ENCODE results near the gene MMP11.
A peak's percentile ranks its signal among the peaks of the same experiment; 100 is the strongest.

Gene MMP11

GRCh38 chr22:23762842-23763578 lies 9.6 kb upstream of the MMP11 start, which contains the start of gene C22orf15:
TSS of gene C22orf15 (plus strand) at chr22:23762990. CDS start at chr22:23763307, 317 bp downstream.
- H3K4me3 ChIP-seq (ENCODE audit: low read depth, low read length) = no peak within 1 kb of the TSS
- TF ChIP-seq CTCF (IDR thresholded peaks at IDR 0.05; ENCODE audit: low read depth, low read length) = no peak
- no peak for TF ChIP-seq MYC (IDR thresholded peaks at IDR 0.05; ENCODE audit: low read depth, low read length)
- no peak for TF ChIP-seq MAX (IDR thresholded peaks at IDR 0.05; ENCODE audit: low read depth, low read length)
- no peak for TF ChIP-seq POLR2A (IDR thresholded peaks at IDR 0.05; ENCODE audit: extremely low read depth, insufficient read length)
- DNase-seq (ENCODE audit: low read depth) = peak; percentile 58

- no peak for TF ChIP-seq CTCF (IDR thresholded peaks at IDR 0.05; ENCODE audit: low read depth, low read length)
- no peak overlapping the region for H3K4me3 ChIP-seq (ENCODE audit: low read depth, low read length)
- no peak for DNase-seq (ENCODE audit: low read depth)
Observed at GRCh38 chr22:23763579-23763945, 9.1 kb upstream of the MMP11 start.

- no peak for DNase-seq (ENCODE audit: low read depth)
- TF ChIP-seq MYC (IDR thresholded peaks at IDR 0.05; ENCODE audit: low read depth, low read length) = no peak
- TF ChIP-seq MAX (IDR thresholded peaks at IDR 0.05; ENCODE audit: low read depth, low read length) = no peak
- TF ChIP-seq CTCF (IDR thresholded peaks at IDR 0.05; ENCODE audit: low read depth, low read length) = no peak
- no peak for TF ChIP-seq POLR2A (IDR thresholded peaks at IDR 0.05; ENCODE audit: extremely low read depth, insufficient read length)
- no peak overlapping the region for H3K4me3 ChIP-seq (ENCODE audit: low read depth, low read length)
Observed at GRCh38 chr22:23763954-23764353, 8.7 kb upstream of the MMP11 start.

GRCh38 chr22:23764899-23765881 lies 7.5 kb upstream of the MMP11 start:
- no peak for TF ChIP-seq MAX (IDR thresholded peaks at IDR 0.05; ENCODE audit: low read depth, low read length)
- no peak for TF ChIP-seq CTCF (IDR thresholded peaks at IDR 0.05; ENCODE audit: low read depth, low read length)
- no peak for TF ChIP-seq POLR2A (IDR thresholded peaks at IDR 0.05; ENCODE audit: extremely low read depth, insufficient read length)
- TF ChIP-seq MYC (IDR thresholded peaks at IDR 0.05; ENCODE audit: low read depth, low read length) = no peak
- no peak overlapping the region for H3K4me3 ChIP-seq (ENCODE audit: low read depth, low read length)
- DNase-seq (ENCODE audit: low read depth) = no peak

- TF ChIP-seq MYC (IDR thresholded peaks at IDR 0.05; ENCODE audit: low read depth, low read length) (no peak), MAX (IDR thresholded peaks at IDR 0.05; ENCODE audit: low read depth, low read length) (no peak), POLR2A (IDR thresholded peaks at IDR 0.05; ENCODE audit: extremely low read depth, insufficient read length) (no peak), CTCF (IDR thresholded peaks at IDR 0.05; ENCODE audit: low read depth, low read length) (no peak)
- peak overlapping the region; percentile 85 for H3K4me3 ChIP-seq (ENCODE audit: low read depth, low read length)
- DNase-seq (ENCODE audit: low read depth) = no peak
Observed at GRCh38 chr22:23767303-23767672, 5.4 kb upstream of the MMP11 start.
